ENCODE measurements around the gene IL31RA.
"Not testable (repeated sequence)": the region's sequence is repeated elsewhere in the genome, so short reads cannot be mapped to it uniquely, and the experiment has no call there.

The IL31RA gene

GRCh38 chr5:55927861-55928655 lies 76.9 kb downstream of the IL31RA start:
- 92% methylated on average over 12 of the region's 12 CpGs for WGBS
- no peaks in the 10 kb centered on the region for H3K27me3 ChIP-seq (ENCODE audit: insufficient read depth, low read length)
- no peaks in the 10 kb centered on the region for H3K36me3 ChIP-seq (ENCODE audit: insufficient read depth, low read length)
- H3K9me3 ChIP-seq (ENCODE audit: insufficient read depth, low read depth, low read length) = no peaks in the 10 kb centered on the region
- no peak overlapping the region for H3K27ac ChIP-seq (ENCODE audit: low read depth, low read length)
- no peaks in the 10 kb centered on the region for H3K4me1 ChIP-seq (ENCODE audit: insufficient read depth, low read length)
- no peak overlapping the region for H3K4me3 ChIP-seq (ENCODE audit: low read length)
- no peak overlapping the region for H3K9ac ChIP-seq (ENCODE audit: low read depth, low read length)

GRCh38 chr5:55929020-55929799 lies 78.1 kb downstream of the IL31RA start:
- no peak overlapping the region for H3K4me3 ChIP-seq (ENCODE audit: low read length)
- no peaks in the 10 kb centered on the region for H3K27me3 ChIP-seq (ENCODE audit: insufficient read depth, low read length)
- no peaks in the 10 kb centered on the region for H3K4me1 ChIP-seq (ENCODE audit: insufficient read depth, low read length)
- H3K27ac ChIP-seq (ENCODE audit: low read depth, low read length) = no peak overlapping the region
- no peaks in the 10 kb centered on the region for H3K36me3 ChIP-seq (ENCODE audit: insufficient read depth, low read length)
- 92% methylated on average over 12 of the region's 12 CpGs for WGBS
- no peaks in the 10 kb centered on the region for H3K9me3 ChIP-seq (ENCODE audit: insufficient read depth, low read depth, low read length)
- H3K9ac ChIP-seq (ENCODE audit: low read depth, low read length) = no peak overlapping the region

DNA sequence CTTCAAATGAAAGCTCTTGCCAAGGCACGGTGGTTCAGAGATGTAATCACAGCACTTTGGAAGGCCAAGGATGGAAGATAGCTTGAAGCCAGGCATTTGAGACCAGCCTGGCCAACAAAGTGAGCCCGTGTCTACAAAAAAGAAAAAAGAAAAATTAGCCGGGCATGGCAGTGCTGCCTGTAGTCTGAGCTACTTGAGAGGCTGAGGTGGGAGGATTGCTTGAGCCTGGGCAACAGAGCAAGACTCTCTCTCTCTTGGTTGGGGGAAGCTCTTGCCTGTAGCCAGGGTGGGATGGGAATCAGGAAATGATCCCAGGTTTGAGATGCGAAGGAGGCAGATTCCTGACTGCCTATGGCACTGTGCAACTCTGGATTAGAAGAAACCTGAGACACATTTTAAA lies 81.5 kb downstream of the IL31RA start:
- Histone ChIP-seq H3K4me3 (ENCODE audit: low read length) (no peak overlapping the region), H3K27ac (ENCODE audit: low read depth, low read length) (no peak overlapping the region), H3K36me3 (ENCODE audit: insufficient read depth, low read length) (no peaks in the 10 kb centered on the region), H3K9me3 (ENCODE audit: insufficient read depth, low read depth, low read length) (no peaks in the 10 kb centered on the region), H3K4me1 (ENCODE audit: insufficient read depth, low read length) (no peaks in the 10 kb centered on the region), H3K9ac (ENCODE audit: low read depth, low read length) (no peak overlapping the region), H3K27me3 (ENCODE audit: insufficient read depth, low read length) (no peaks in the 10 kb centered on the region)
- 94% methylated on average over 4 of the region's 4 CpGs for WGBS

DNA sequence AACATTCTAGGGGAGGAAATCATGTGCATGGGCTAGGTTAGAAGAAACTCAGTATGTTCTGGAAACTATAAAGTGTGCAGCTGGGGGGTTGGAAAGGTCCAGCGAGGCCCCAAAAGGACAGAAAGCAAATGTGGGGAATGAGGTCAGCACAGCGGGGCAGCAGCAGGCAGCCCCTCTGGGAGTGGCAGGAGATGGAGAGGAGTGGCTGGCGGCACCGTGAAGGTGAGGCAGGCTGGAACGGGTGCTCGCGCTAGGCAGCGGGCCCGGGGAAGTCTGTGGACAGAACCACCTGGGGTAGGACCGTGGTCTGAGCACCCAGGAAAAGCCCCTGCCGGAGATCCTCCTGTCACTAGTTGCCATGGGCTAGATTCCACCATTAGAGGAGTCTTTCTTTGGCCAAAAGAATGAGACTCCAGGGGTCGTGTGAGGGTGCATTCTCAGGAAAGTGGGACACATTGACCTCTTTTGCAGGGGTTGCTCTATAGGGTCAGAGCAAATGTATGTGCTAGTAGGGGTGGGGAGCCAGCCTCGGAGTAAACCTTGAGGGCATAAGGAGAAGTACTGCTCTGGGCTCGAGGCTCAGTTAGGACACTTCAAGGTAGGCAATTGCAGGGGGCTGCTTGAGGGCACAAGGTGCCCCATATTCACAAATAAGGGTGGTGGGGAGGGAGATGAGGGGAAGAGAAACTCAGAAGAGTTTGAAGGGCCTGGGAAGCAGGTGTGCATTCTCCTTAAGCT lies 82.4 kb downstream of the IL31RA start:
- no peak overlapping the region for H3K4me3 ChIP-seq (ENCODE audit: low read length)
- H3K4me1 ChIP-seq (ENCODE audit: insufficient read depth, low read length) = no peaks in the 10 kb centered on the region
- H3K27me3 ChIP-seq (ENCODE audit: insufficient read depth, low read length) = no peaks in the 10 kb centered on the region
- H3K9ac ChIP-seq (ENCODE audit: low read depth, low read length) = no peak overlapping the region
- 90% methylated on average over 14 of the region's 14 CpGs for WGBS
- no peak overlapping the region for H3K27ac ChIP-seq (ENCODE audit: low read depth, low read length)
- H3K36me3 ChIP-seq (ENCODE audit: insufficient read depth, low read length) = no peaks in the 10 kb centered on the region
- no peaks in the 10 kb centered on the region for H3K9me3 ChIP-seq (ENCODE audit: insufficient read depth, low read depth, low read length)

DNA sequence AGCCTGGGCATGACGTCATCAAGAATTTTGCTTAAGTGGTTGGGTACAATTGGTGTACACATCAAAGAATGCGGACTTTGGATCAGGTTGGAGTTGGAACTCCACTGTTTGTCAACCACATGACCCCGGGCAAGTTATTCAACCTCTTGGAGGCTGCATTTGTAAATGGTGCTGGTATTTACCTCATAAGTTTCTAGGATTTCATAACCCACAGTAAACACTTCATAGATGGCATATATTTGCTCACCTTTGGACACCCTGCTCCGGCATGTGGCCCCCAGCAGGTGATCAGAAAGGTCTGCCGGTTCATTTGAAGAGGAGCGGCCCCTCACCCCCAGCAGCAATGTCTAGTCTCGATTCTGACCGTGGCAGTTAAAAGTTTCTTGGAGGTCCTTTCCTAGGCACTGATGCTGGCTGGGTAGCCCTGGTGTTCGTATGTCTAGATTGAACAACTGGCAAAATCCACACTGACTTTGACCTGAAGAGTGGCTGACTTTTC lies 83.0 kb downstream of the IL31RA start:
- Histone ChIP-seq H3K9ac (ENCODE audit: low read depth, low read length) (no peak overlapping the region), H3K36me3 (ENCODE audit: insufficient read depth, low read length) (no peaks in the 10 kb centered on the region), H3K9me3 (ENCODE audit: insufficient read depth, low read depth, low read length) (no peaks in the 10 kb centered on the region), H3K4me1 (ENCODE audit: insufficient read depth, low read length) (no peaks in the 10 kb centered on the region), H3K27me3 (ENCODE audit: insufficient read depth, low read length) (no peaks in the 10 kb centered on the region), H3K4me3 (ENCODE audit: low read length) (no peak overlapping the region), H3K27ac (ENCODE audit: low read depth, low read length) (no peak overlapping the region)
- WGBS = 96% methylated on average over 9 of the region's 9 CpGs

DNA sequence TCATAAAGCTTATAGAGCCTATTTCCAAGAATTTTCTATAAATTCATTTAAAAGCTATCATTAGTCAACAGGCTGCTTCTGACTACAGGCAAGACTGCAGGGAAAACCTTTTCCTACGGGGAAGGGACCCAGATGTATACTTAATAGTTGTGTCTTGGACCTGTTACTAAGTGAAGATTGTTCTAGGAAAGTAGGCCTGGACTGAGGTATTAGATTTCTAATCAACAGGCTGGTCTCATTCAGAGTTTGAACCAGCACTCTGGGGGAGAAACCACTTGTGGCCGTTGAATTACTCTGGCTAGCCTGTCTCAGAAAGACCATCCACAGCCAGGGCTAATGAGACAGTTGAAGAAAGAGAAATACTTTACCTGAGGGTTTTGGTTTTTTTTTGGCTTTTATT lies 83.6 kb downstream of the IL31RA start:
- no peaks in the 10 kb centered on the region for H3K4me1 ChIP-seq (ENCODE audit: insufficient read depth, low read length)
- H3K36me3 ChIP-seq (ENCODE audit: insufficient read depth, low read length) = no peaks in the 10 kb centered on the region
- H3K27ac ChIP-seq (ENCODE audit: low read depth, low read length) = no peak overlapping the region
- no peak overlapping the region for H3K4me3 ChIP-seq (ENCODE audit: low read length)
- no peak overlapping the region for H3K9ac ChIP-seq (ENCODE audit: low read depth, low read length)
- H3K9me3 ChIP-seq (ENCODE audit: insufficient read depth, low read depth, low read length) = no peaks in the 10 kb centered on the region
- 90% methylated on average over 2 of the region's 2 CpGs for WGBS
- no peaks in the 10 kb centered on the region for H3K27me3 ChIP-seq (ENCODE audit: insufficient read depth, low read length)

- Histone ChIP-seq H3K27me3 (ENCODE audit: insufficient read depth, low read length) (no peaks in the 10 kb centered on the region), H3K4me1 (ENCODE audit: insufficient read depth, low read length) (no peaks in the 10 kb centered on the region), H3K9ac (ENCODE audit: low read depth, low read length) (no peak overlapping the region), H3K9me3 (ENCODE audit: insufficient read depth, low read depth, low read length) (no peaks in the 10 kb centered on the region), H3K36me3 (ENCODE audit: insufficient read depth, low read length) (no peaks in the 10 kb centered on the region), H3K4me3 (ENCODE audit: low read length) (no peak overlapping the region), H3K27ac (ENCODE audit: low read depth, low read length) (no peak overlapping the region)
- 90% methylated on average over 5 of the region's 6 CpGs for WGBS
Measured at GRCh38 chr5:55935371-55935770, 84.2 kb downstream of the IL31RA start.

- Histone ChIP-seq H3K27ac (ENCODE audit: low read depth, low read length) (no peak overlapping the region), H3K9ac (ENCODE audit: low read depth, low read length) (no peak overlapping the region), H3K4me3 (ENCODE audit: low read length) (no peak overlapping the region), H3K36me3 (ENCODE audit: insufficient read depth, low read length) (peaks cover 4% of the 10 kb centered on the region; the same call in 1 of the 2 replicates), H3K4me1 (ENCODE audit: insufficient read depth, low read length) (no peaks in the 10 kb centered on the region), H3K27me3 (ENCODE audit: insufficient read depth, low read length) (no peaks in the 10 kb centered on the region), H3K9me3 (ENCODE audit: insufficient read depth, low read depth, low read length) (no peaks in the 10 kb centered on the region)
- 40% methylated on average over 2 of the region's 3 CpGs for WGBS
Measured at GRCh38 chr5:55936100-55936693, 85.0 kb downstream of the IL31RA start.

- not testable (repeated sequence) for H3K9ac ChIP-seq (ENCODE audit: low read depth, low read length); H3K27me3 ChIP-seq (ENCODE audit: insufficient read depth, low read length); H3K9me3 ChIP-seq (ENCODE audit: insufficient read depth, low read depth, low read length); H3K4me1 ChIP-seq (ENCODE audit: insufficient read depth, low read length); H3K27ac ChIP-seq (ENCODE audit: low read depth, low read length); H3K4me3 ChIP-seq (ENCODE audit: low read length)
- H3K36me3 ChIP-seq (ENCODE audit: insufficient read depth, low read length) = peaks cover 18% of the 10 kb centered on the region
Measured at GRCh38 chr5:55937598-55937997, 86.4 kb downstream of the IL31RA start.

DNA sequence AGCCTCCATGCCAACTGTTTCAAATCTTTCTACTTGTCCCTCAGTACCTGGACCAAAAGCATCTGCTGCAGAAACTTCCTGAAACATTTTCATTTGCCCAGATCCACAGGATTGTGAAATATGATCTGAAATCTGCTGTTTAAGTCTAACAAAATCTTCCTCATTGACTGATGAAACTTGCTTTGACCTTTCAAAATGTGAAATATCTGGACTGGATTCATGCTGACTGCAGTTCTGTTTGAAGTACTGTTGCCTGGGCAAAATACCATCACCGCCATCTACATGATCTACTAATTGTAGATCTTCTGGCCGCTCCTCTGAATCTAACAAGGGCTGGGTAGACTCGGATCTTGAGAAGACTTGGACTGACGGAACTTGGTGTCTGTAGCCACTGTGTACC lies 90.0 kb downstream of the IL31RA start:
- not testable (repeated sequence) for H3K9ac ChIP-seq (ENCODE audit: low read depth, low read length); H3K27ac ChIP-seq (ENCODE audit: low read depth, low read length); H3K4me1 ChIP-seq (ENCODE audit: insufficient read depth, low read length); H3K9me3 ChIP-seq (ENCODE audit: insufficient read depth, low read depth, low read length); H3K4me3 ChIP-seq (ENCODE audit: low read length); H3K27me3 ChIP-seq (ENCODE audit: insufficient read depth, low read length)
- H3K36me3 ChIP-seq (ENCODE audit: insufficient read depth, low read length) = peaks cover 24% of the 10 kb centered on the region
- 95% methylated on average over 4 of the region's 4 CpGs for WGBS

DNA sequence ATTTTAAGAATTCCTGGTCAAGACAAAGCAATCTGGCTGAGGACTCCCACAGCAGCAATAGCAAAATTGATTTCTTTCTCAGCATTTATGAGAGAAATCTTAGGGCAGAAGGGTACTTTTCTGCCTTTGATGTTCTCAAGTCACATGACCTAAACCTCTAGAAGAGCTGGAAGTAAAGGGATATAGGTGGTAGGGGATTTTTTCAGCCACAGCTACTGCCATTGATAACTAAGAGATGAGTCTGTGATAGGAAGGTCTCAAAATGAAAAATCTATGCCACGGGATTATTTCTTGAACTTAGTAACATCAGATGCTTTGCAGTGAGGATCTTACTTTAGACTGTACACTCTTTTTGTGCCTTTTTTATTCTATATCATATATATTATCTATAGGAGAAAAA lies 108.1 kb downstream of the IL31RA start:
- peaks cover 37% of the 10 kb centered on the region for H3K36me3 ChIP-seq (ENCODE audit: insufficient read depth, low read length)
- WGBS = 92% methylated on average over 1 of the region's 1 CpG
- no peaks in the 10 kb centered on the region for H3K4me1 ChIP-seq (ENCODE audit: insufficient read depth, low read length)
- no peak overlapping the region for H3K9ac ChIP-seq (ENCODE audit: low read depth, low read length)
- H3K27me3 ChIP-seq (ENCODE audit: insufficient read depth, low read length) = no peaks in the 10 kb centered on the region
- H3K4me3 ChIP-seq (ENCODE audit: low read length) = no peak overlapping the region
- H3K9me3 ChIP-seq (ENCODE audit: insufficient read depth, low read depth, low read length) = no peaks in the 10 kb centered on the region
- no peak overlapping the region for H3K27ac ChIP-seq (ENCODE audit: low read depth, low read length)

All from HUES64 (cell line).